MM.1S (cell line): ENCODE data around the gene MALRD1.

ENCODE experiments used
- EZH2 ChIP-seq: fragments of 300-600 bp; sonication (generic); optimal IDR thresholded peaks from 2 replicates; pipeline ENCODE3; 2017; ENCODE audit warnings: low read depth, mild to moderate bottlenecking, antibody characterized with exemption, low read length, mixed read lengths
- EZH2phosphoT487 ChIP-seq: fragments of 300-600 bp; sonication (generic); IDR thresholded peaks from 2 replicates; pipeline ENCODE4 v1.6.1; 2018; ENCODE audit warnings: antibody characterized with exemption, low read length
- TF ChIP-seq, protein P1 (sequence below): fragments of 300-600 bp; sonication (generic); IDR thresholded peaks from 2 replicates; pipeline ENCODE4 v1.5.1; 2016; ENCODE audit warnings: antibody characterized with exemption, low read length, mixed read lengths

DNA sequence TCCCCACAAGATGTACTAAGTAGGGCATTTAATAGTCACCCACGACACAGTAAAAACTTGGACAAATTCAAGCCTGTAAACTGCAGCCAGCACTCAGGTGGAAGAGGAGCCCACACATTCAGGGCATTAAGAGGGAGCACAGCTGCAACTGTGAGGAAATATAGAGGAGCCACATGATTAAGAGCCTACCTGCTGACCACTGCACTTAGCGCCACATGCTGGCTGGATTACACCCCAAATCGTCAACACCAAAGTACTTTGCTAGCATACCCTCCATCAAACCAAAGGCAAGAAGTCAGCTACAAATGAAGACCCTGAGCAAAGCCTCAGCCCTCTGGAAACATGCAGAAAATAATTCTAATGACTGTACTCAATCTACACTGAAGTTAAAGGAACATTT lies 445.3 kb downstream of the MALRD1 start:
- TF ChIP-seq, protein P1, sequence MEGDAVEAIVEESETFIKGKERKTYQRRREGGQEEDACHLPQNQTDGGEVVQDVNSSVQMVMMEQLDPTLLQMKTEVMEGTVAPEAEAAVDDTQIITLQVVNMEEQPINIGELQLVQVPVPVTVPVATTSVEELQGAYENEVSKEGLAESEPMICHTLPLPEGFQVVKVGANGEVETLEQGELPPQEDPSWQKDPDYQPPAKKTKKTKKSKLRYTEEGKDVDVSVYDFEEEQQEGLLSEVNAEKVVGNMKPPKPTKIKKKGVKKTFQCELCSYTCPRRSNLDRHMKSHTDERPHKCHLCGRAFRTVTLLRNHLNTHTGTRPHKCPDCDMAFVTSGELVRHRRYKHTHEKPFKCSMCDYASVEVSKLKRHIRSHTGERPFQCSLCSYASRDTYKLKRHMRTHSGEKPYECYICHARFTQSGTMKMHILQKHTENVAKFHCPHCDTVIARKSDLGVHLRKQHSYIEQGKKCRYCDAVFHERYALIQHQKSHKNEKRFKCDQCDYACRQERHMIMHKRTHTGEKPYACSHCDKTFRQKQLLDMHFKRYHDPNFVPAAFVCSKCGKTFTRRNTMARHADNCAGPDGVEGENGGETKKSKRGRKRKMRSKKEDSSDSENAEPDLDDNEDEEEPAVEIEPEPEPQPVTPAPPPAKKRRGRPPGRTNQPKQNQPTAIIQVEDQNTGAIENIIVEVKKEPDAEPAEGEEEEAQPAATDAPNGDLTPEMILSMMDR, result no peak
- no peak for TF ChIP-seq EZH2
- TF ChIP-seq EZH2phosphoT487, result no peak
